ENCODE results near the gene COG6.

DNA sequence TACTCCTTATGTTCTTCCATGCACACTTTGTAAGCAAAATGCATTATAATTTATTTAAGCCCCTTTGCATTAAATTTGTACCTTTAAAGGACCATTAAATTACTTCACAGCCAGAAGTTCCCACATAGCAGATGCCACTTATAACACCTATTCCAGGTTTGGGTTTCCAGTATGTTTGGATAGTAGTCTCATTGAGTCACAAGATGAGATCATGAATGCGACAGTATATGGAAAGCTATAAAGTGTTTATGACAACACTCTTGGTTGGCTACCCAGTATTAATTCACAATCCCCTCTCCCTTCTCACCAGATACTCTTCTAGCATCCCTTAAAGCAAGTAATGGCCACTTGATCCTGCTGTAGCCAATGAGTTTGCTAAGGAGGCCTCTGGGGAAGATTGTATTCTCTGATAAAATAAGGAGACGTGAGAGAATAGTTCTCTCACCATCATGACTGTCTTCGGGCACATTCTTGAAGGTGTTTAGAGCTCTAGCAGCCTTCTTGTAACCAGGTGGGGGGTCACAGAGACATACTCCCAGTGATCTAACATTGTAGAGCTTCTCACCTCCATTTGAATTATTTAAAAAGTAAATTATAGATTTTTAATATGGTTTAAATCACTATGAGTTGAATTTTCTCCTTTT is 49.7 kb upstream of the COG6 start:
- TF ChIP-seq, protein P1, sequence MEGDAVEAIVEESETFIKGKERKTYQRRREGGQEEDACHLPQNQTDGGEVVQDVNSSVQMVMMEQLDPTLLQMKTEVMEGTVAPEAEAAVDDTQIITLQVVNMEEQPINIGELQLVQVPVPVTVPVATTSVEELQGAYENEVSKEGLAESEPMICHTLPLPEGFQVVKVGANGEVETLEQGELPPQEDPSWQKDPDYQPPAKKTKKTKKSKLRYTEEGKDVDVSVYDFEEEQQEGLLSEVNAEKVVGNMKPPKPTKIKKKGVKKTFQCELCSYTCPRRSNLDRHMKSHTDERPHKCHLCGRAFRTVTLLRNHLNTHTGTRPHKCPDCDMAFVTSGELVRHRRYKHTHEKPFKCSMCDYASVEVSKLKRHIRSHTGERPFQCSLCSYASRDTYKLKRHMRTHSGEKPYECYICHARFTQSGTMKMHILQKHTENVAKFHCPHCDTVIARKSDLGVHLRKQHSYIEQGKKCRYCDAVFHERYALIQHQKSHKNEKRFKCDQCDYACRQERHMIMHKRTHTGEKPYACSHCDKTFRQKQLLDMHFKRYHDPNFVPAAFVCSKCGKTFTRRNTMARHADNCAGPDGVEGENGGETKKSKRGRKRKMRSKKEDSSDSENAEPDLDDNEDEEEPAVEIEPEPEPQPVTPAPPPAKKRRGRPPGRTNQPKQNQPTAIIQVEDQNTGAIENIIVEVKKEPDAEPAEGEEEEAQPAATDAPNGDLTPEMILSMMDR (IDR thresholded peaks at IDR 0.05): no peak
- no peak for TF ChIP-seq POLR2A (IDR thresholded peaks at IDR 0.05)
